ENCODE data around the gene BST1.

DNA sequence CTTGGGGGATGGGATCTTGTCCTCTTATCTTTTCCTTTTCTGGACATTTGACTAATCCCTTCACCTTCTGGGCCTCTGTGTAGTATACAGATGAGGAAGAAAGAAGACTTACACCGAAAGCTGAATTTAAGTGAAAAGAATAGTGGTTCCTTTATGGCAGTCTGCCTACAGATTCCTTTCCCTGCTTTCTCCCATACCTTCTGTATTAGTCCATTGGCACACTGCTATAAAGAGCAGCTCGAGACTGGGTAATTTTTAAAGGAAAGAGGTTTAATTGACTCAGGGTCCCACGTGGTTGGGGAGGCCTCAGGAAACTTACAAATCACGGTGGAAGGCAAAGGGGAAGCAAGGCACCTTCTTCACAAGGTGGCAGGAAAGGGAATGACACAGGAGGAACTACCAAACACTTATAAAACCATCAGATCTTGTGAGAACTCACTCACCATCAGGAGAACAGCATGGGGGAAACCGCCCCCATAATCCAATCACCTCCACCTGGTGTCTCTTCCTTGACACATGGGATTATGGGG is 41.2 kb downstream of the BST1 start:
- TF ChIP-seq, protein P1, sequence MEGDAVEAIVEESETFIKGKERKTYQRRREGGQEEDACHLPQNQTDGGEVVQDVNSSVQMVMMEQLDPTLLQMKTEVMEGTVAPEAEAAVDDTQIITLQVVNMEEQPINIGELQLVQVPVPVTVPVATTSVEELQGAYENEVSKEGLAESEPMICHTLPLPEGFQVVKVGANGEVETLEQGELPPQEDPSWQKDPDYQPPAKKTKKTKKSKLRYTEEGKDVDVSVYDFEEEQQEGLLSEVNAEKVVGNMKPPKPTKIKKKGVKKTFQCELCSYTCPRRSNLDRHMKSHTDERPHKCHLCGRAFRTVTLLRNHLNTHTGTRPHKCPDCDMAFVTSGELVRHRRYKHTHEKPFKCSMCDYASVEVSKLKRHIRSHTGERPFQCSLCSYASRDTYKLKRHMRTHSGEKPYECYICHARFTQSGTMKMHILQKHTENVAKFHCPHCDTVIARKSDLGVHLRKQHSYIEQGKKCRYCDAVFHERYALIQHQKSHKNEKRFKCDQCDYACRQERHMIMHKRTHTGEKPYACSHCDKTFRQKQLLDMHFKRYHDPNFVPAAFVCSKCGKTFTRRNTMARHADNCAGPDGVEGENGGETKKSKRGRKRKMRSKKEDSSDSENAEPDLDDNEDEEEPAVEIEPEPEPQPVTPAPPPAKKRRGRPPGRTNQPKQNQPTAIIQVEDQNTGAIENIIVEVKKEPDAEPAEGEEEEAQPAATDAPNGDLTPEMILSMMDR (conservative IDR thresholded peaks at IDR 0.05 in 1 of 2, IDR thresholded peaks at IDR 0.05 in 1 of 2; ENCODE audit: extremely low read depth in 1 of 2, insufficient read depth in 1 of 2, low read depth in 1 of 2, low read length in 2 of 2): no peak
- no peak for TF ChIP-seq EZH2 (IDR thresholded peaks at IDR 0.05; ENCODE audit: borderline replicate concordance, low read length)
